OCI-LY1 (cell line): ENCODE data around the gene BLID.

Experiments
- EZH2 ChIP-seq: fragments of 200-600 bp; sonication (generic), shearing (Covaris generic); IDR thresholded peaks from 2 replicates; pipeline ENCODE4 v1.8.0; 2017; ENCODE audit warnings: borderline replicate concordance, mixed run types, mild to moderate bottlenecking, antibody characterized with exemption, low read length, moderate library complexity, mixed read lengths
- TF ChIP-seq, protein P1 (sequence below): fragments of 200-600 bp; sonication (generic), shearing (Covaris generic); IDR thresholded peaks from 2 replicates; pipeline ENCODE4 v1.5.1; 2017; ENCODE audit warnings: mild to moderate bottlenecking, antibody characterized with exemption, low read length, moderate library complexity, mixed read lengths

DNA sequence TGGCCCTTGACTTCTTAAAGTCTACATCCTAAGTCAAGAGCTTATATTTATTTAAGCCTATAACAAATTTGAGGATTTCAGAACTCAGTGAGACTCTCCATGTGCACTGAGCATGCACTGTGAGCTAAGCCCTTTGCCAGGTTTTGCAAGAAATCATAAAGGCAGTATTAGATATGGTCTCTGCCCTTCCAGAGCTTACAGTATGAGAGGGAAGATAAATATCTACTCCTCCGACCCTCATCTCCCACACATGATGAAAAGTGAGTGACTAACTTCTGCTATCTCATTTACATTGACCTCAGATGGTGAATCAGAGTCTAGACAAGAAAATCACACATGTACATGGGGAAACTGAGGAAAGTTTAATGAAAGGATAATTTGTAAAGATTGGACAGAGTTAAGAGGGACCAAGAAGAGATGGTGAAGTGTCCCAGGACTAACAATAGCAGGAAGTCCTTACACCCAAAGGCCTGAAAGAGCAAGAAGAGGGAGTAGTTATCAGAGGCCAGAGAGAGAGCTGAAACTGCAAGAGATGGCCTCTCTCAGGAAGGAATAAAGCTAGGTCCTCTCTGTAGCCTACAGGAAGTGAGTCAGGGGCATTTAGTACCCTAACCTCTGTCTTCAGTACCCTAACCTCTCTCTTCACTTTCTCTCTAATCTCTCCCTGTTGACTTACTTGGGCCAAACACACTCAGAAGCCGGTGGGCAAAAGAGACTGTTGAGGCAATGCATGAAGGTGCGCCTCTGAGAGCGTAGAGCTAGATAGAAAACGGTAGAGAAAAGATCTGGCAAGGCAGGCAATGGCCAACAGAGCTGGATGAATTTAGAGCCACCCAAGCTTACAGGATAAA is 23.0 kb upstream of the BLID start:
- TF ChIP-seq, protein P1, sequence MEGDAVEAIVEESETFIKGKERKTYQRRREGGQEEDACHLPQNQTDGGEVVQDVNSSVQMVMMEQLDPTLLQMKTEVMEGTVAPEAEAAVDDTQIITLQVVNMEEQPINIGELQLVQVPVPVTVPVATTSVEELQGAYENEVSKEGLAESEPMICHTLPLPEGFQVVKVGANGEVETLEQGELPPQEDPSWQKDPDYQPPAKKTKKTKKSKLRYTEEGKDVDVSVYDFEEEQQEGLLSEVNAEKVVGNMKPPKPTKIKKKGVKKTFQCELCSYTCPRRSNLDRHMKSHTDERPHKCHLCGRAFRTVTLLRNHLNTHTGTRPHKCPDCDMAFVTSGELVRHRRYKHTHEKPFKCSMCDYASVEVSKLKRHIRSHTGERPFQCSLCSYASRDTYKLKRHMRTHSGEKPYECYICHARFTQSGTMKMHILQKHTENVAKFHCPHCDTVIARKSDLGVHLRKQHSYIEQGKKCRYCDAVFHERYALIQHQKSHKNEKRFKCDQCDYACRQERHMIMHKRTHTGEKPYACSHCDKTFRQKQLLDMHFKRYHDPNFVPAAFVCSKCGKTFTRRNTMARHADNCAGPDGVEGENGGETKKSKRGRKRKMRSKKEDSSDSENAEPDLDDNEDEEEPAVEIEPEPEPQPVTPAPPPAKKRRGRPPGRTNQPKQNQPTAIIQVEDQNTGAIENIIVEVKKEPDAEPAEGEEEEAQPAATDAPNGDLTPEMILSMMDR: no peak
- no peak for TF ChIP-seq EZH2
